Subcutaneous adipose tissue (tissue), 4 donors: Measurements from ENCODE around the gene TGM3. TPM values are rescaled to one million over a fixed set of nuclear protein-coding genes. Genes with fewer than 3 reads are reported as not detected.

ENCODE experiments used
- total RNA-seq, 4 donors: library from RNA; depleted of rRNA; stranded (reverse); fragments of >200 nt; gene quantifications; one replicate each; pipeline ENCODE4 v1.1.0, GENCODE V29; 2016
- TF ChIP-seq, protein P1 (sequence below): fragments of 450-650 bp; IDR thresholded peaks from one replicate; pipeline ENCODE4 v1.5.1; 2016; ENCODE audit warnings: low read depth, mild to moderate bottlenecking, control low read depth, antibody characterized with exemption, moderate library complexity

Gene TGM3
- total RNA-seq, 4 donors from 2014 or later = 0.19 TPM; not detected in 3

- TF ChIP-seq, protein P1, sequence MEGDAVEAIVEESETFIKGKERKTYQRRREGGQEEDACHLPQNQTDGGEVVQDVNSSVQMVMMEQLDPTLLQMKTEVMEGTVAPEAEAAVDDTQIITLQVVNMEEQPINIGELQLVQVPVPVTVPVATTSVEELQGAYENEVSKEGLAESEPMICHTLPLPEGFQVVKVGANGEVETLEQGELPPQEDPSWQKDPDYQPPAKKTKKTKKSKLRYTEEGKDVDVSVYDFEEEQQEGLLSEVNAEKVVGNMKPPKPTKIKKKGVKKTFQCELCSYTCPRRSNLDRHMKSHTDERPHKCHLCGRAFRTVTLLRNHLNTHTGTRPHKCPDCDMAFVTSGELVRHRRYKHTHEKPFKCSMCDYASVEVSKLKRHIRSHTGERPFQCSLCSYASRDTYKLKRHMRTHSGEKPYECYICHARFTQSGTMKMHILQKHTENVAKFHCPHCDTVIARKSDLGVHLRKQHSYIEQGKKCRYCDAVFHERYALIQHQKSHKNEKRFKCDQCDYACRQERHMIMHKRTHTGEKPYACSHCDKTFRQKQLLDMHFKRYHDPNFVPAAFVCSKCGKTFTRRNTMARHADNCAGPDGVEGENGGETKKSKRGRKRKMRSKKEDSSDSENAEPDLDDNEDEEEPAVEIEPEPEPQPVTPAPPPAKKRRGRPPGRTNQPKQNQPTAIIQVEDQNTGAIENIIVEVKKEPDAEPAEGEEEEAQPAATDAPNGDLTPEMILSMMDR = no peak
These were observed 41.3 kb downstream of the TGM3 start for GRCh38 chr20:2337142-2337541.

GRCh38 chr20:2338411-2339066, 42.7 kb downstream of the TGM3 start:
- TF ChIP-seq, protein P1 = no peak

DNA sequence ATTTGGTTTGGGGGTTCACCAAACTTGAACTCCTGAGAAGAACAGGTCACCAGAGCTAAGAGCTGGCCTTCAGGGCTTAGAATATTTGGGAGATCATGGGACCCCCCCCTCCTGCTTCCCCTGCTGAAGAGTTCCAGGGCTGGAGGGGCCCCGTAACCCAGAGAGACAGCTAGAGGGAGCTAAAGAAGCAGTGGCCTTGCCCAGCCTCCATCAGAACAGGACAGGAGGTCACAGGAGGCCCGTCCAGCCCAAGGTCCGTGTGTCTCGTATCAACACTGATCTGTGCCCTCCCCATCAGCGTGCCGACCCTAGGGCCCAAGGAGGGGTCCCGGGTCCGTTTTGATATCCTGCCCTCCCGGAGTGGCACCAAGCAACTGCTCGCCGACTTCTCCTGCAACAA, 44.3 kb downstream of the TGM3 start:
- TF ChIP-seq, protein P1 = no peak

- TF ChIP-seq, protein P1 = no peak
These were observed 45.0 kb downstream of the TGM3 start for GRCh38 chr20:2340823-2341222.

DNA sequence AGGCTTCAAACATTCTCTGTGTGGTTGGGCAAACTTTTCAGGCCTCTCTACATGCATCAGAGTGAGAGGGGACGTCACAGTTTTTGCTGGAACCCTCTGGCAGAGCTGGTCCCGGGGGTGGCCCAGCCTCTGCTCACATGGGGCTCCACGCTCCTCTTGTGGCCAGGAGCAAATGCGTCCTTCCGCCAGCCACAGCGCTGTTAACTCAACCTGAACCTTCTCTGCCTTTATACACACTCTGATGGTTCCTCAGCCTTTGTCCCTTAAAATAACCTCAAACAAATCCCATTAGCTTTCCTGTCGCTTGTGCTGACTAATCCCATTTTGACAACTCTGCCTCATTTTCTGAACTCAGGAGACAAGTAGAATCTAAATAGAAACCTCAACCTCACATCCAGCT, 45.5 kb downstream of the TGM3 start:
- TF ChIP-seq, protein P1 = no peak

DNA sequence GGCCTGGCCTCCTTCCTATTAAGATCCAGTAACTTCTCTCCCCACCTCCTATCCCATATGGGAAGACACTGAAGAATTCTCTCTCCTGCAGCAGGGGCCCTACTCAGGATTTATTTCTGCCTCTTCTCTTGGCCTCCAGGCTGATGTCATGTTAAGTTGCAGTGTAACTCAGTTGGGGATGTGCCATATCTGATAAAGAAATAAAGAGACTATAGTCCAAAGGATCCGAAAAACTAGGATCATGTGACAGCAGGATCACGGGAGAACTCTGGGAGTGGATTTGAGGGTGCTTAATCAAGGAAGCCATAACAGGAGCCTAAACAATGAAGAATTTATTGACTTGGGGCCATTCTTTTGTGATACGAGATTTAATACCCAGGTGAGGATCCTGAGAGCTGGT, 46.4 kb downstream of the TGM3 start:
- TF ChIP-seq, protein P1 = no peak

GRCh38 chr20:2346188-2346587, 50.4 kb downstream of the TGM3 start:
- TF ChIP-seq, protein P1 = no peak
